Measurements from ENCODE around the gene OR6B3. TPM values are rescaled to one million over a fixed set of nuclear protein-coding genes. Genes with fewer than 3 reads are reported as not detected.

The OR6B3 gene
- total and polyA plus RNA-seq, 9 of the 15 experiments (the other 6 are each of a cell fraction or from before 2014, with no cell fraction given), result not detected

DNA sequence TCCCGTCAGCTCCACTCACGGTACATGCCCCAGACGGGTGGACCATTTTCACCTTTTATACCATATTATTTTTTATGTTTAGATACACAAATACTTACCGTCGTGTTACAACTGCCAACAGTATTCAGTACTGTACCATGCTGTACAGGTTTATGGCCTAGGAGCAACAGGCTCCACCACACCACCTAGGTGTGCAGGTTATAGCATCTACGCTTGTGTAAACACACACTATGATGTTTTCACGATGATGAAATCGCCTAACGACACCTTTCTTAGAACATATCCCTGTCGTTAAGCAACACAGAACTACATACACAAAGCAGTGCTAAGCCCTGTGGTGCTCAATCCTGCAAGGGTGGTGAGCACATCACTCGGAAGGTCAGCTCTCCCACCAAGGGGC is 52.6 kb downstream of the OR6B3 start (continued):
- TF ChIP-seq, protein P1, sequence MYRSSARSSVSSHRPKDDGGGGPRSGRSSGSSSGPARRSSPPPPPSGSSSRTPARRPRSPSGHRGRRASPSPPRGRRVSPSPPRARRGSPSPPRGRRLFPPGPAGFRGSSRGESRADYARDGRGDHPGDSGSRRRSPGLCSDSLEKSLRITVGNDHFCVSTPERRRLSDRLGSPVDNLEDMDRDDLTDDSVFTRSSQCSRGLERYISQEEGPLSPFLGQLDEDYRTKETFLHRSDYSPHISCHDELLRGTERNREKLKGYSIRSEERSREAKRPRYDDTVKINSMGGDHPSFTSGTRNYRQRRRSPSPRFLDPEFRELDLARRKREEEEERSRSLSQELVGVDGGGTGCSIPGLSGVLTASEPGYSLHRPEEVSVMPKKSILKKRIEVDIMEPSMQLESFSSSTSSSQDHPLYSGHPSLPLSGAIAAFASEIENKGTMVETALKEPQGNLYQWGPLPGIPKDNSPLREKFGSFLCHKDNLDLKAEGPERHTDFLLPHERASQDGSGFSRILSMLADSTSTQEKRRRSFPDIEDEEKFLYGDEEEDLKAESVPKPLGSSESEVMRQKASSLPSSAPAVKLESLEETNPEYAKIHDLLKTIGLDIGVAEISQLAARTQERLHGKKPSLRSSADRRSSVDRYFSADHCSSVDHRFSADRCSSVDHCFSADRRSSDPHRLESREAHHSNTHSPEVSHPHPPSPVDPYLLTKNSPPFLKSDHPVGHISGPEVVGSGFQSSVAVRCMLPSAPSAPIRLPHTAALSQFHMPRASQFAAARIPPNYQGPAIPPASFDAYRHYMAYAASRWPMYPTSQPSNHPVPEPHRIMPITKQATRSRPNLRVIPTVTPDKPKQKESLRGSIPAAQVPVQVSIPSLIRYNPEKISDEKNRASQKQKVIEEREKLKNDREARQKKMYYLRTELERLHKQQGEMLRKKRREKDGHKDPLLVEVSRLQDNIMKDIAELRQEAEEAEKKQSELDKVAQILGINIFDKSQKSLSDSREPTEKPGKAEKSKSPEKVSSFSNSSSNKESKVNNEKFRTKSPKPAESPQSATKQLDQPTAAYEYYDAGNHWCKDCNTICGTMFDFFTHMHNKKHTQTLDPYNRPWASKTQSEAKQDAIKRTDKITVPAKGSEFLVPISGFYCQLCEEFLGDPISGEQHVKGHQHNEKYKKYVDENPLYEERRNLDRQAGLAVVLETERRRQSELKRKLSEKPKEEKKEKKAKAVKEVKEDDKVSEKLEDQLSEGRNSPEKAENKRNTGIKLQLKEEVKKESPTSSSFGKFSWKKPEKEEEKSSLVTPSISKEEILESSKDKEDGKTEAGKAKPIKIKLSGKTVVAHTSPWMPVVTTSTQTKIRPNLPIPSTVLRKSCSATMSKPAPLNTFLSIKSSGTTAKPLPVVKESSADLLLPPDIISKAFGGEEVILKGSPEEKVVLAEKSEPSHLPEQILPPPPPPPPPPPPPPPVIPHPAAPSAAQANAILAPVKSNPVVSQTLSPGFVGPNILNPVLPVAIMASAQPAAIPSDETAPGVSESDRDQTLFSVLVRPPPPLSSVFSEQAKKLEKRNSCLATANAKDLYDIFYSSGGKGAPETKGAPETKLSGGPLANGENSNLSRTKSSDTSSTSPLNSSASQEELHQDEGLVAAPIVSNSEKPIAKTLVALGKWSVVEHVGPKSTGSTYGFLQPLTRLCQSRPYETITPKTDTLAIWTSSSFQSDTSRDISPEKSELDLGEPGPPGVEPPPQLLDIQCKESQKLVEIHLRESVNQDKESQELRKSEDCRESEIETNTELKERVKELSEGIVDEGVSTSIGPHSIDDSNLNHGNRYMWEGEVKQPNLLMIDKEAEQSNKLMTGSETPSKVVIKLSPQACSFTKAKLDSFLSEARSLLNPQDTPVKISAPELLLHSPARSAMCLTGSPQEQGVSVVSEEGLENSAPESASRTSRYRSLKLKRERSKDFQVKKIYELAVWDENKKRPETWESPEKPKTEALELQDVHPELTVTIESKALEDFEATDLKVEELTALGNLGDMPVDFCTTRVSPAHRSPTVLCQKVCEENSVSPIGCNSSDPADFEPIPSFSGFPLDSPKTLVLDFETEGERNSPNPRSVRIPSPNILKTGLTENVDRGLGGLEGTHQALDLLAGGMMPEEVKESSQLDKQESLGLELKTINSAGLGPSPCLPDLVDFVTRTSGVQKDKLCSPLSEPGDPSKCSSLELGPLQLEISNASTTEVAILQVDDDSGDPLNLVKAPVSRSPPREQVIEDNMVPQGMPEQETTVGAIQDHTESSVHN (IDR thresholded peaks at IDR 0.05; ENCODE audit: borderline replicate concordance in 1 of 2, low read depth in 1 of 2), result no peak
- TF ChIP-seq KAT8 (IDR thresholded peaks at IDR 0.05; ENCODE audit: low read depth) (no peak), MCM7 (IDR thresholded peaks at IDR 0.05) (no peak)
- TF ChIP-seq, protein P2, sequence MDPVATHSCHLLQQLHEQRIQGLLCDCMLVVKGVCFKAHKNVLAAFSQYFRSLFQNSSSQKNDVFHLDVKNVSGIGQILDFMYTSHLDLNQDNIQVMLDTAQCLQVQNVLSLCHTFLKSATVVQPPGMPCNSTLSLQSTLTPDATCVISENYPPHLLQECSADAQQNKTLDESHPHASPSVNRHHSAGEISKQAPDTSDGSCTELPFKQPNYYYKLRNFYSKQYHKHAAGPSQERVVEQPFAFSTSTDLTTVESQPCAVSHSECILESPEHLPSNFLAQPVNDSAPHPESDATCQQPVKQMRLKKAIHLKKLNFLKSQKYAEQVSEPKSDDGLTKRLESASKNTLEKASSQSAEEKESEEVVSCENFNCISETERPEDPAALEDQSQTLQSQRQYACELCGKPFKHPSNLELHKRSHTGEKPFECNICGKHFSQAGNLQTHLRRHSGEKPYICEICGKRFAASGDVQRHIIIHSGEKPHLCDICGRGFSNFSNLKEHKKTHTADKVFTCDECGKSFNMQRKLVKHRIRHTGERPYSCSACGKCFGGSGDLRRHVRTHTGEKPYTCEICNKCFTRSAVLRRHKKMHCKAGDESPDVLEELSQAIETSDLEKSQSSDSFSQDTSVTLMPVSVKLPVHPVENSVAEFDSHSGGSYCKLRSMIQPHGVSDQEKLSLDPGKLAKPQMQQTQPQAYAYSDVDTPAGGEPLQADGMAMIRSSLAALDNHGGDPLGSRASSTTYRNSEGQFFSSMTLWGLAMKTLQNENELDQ (CRISPR knock-in tag; IDR thresholded peaks at IDR 0.05; ENCODE audit: borderline replicate concordance), result no peak
- TF ChIP-seq, protein P3, sequence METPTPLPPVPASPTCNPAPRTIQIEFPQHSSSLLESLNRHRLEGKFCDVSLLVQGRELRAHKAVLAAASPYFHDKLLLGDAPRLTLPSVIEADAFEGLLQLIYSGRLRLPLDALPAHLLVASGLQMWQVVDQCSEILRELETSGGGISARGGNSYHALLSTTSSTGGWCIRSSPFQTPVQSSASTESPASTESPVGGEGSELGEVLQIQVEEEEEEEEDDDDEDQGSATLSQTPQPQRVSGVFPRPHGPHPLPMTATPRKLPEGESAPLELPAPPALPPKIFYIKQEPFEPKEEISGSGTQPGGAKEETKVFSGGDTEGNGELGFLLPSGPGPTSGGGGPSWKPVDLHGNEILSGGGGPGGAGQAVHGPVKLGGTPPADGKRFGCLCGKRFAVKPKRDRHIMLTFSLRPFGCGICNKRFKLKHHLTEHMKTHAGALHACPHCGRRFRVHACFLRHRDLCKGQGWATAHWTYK (CRISPR knock-in tag; IDR thresholded peaks at IDR 0.05), result no peak
